Anterior cingulate cortex (tissue), 58 donors: ENCODE results near the gene GPR132.
A peak's percentile ranks its signal among the peaks of the same experiment; 100 is the strongest.

Source experiments
- DNase-seq, 58 donors: peaks; one replicate each; lab custom pipeline; 2025; lab: John Stamatoyannopoulos, UW

GPR132 gene

GRCh38 chr14:105064721-105065143, 498 bp downstream of the GPR132 start:
- peak in 2 of 58 donors; percentile 25 to 28 for DNase-seq

GRCh38 chr14:105064001-105064400, 1.2 kb downstream of the GPR132 start:
- DNase-seq, result no peak

GRCh38 chr14:105063506-105063905, 1.7 kb downstream of the GPR132 start:
- peak in 1 of 58 donors; percentile 15 for DNase-seq

- no peak for DNase-seq
These were observed 2.2 kb downstream of the GPR132 start for GRCh38 chr14:105063056-105063455.

GRCh38 chr14:105062048-105062433, 3.2 kb downstream of the GPR132 start:
- no peak for DNase-seq

- no peak for DNase-seq
These were observed 3.7 kb downstream of the GPR132 start for GRCh38 chr14:105061428-105062047.

GRCh38 chr14:105060751-105061427, 4.3 kb downstream of the GPR132 start:
- DNase-seq, result peak in 3 of 58 donors; percentile 12 to 24 (median 15)

GRCh38 chr14:105059925-105060565, 5.2 kb downstream of the GPR132 start:
- DNase-seq, result no peak

- DNase-seq, result no peak
These were observed 6.0 kb downstream of the GPR132 start for GRCh38 chr14:105059035-105059924.

- DNase-seq, result no peak
These were observed 6.7 kb downstream of the GPR132 start for GRCh38 chr14:105058521-105059034.

- no peak for DNase-seq
These were observed 8.9 kb downstream of the GPR132 start for GRCh38 chr14:105056303-105056831.

- no peak for DNase-seq
These were observed 9.4 kb downstream of the GPR132 start for GRCh38 chr14:105055736-105056302.

- no peak for DNase-seq
These were observed 9.9 kb downstream of the GPR132 start for GRCh38 chr14:105055334-105055733.

GRCh38 chr14:105053996-105054395, 11.2 kb downstream of the GPR132 start:
- DNase-seq, result no peak

- no peak for DNase-seq
These were observed 11.8 kb downstream of the GPR132 start for GRCh38 chr14:105053421-105053820.

GRCh38 chr14:105052110-105052458, 13.1 kb downstream of the GPR132 start:
- DNase-seq, result no peak

- DNase-seq, result no peak
These were observed 13.8 kb downstream of the GPR132 start for GRCh38 chr14:105051182-105052109.

GRCh38 chr14:105050551-105050897, 14.7 kb downstream of the GPR132 start:
- DNase-seq, result no peak
